ENCODE results near the gene TEX53. TPM values are rescaled to one million over a fixed set of nuclear protein-coding genes. Genes with fewer than 3 reads are reported as not detected.

TEX53 gene
- total and polyA plus RNA-seq, 2 of the 8 experiments (the other 6 are each of a cell fraction or from before 2014, with no cell fraction given): not detected

- Histone ChIP-seq H2BK15ac (ENCODE audit: low read length) (no peak overlapping the region), H2BK5ac (ENCODE audit: low read depth, low read length) (no peak overlapping the region), H2AK5ac (ENCODE audit: low read depth, low read length) (0 out of 2 replicates have a peak overlapping the region, but pooled peaks have one; percentile 11), H3K14ac (ENCODE audit: insufficient read length) (no peak overlapping the region), H3K36me3 (ENCODE audit: control insufficient read depth in 2 of 4, insufficient read depth in 4 of 4, low read length in 3 of 4) (no peaks in the 10 kb centered on the region), H3K9ac (replicated peaks in 1 of 4; ENCODE audit: extremely low read depth in 1 of 4, low read depth in 3 of 4, low read length in 3 of 4) (no peak overlapping the region), H2BK120ac (replicated peaks; ENCODE audit: low read depth, low read length) (no peak overlapping the region), H4K20me1 (replicated peaks in 1 of 2; ENCODE audit: control insufficient read depth in 1 of 2, insufficient read depth in 2 of 2, low read length in 2 of 2) (no peaks in the 10 kb centered on the region), H3K23ac (ENCODE audit: insufficient read length) (no peak overlapping the region), H3K4me3 (ENCODE audit: extremely low read depth in 1 of 4, insufficient read depth in 2 of 4, low read depth in 3 of 4, low read length in 4 of 4) (no peak overlapping the region), H3K56ac (replicated peaks; ENCODE audit: insufficient read length, low read depth, low read length) (no peak overlapping the region), H3K27ac (ENCODE audit: low read depth, low read length) (0 out of 2 replicates have a peak overlapping the region, but pooled peaks have one; percentile 3), H3K4ac (replicated peaks; ENCODE audit: insufficient read length, low read depth, low read length) (no peak overlapping the region), H4K5ac (ENCODE audit: insufficient read length, low read depth, low read length) (no peak overlapping the region), H3K79me1 (ENCODE audit: low read depth, low read length) (no peaks in the 10 kb centered on the region), H3K18ac (ENCODE audit: extremely low read depth, low read length) (no peak overlapping the region), H3K79me2 (ENCODE audit: control insufficient read depth in 1 of 2, insufficient read depth in 2 of 2, low read length in 2 of 2) (no peaks in the 10 kb centered on the region), H3K9me3 (ENCODE audit: insufficient read depth in 2 of 2, low read depth in 1 of 2, low read length in 1 of 2) (no peaks in the 10 kb centered on the region), H4K8ac (ENCODE audit: extremely low read depth, insufficient read depth, low read length) (no peak overlapping the region), H3K4me2 (ENCODE audit: insufficient read depth in 1 of 2, low read depth in 2 of 2, low read length in 2 of 2) (no peak overlapping the region), H2AFZ (ENCODE audit: low read length) (no peak overlapping the region), H3K23me2 (ENCODE audit: low read depth, low read length) (peaks cover 3% of the 10 kb centered on the region; the same call in 1 of the 2 replicates), H3K4me1 (replicated peaks in 1 of 4; ENCODE audit: control insufficient read depth in 3 of 4, insufficient read depth in 4 of 4, low read length in 3 of 4) (peaks cover 5 to 15% (median 11%) of the 10 kb centered on the region in 4 experiments), H4K91ac (replicated peaks; ENCODE audit: insufficient read length, low read length) (no peak overlapping the region), H3K27me3 (replicated peaks in 1 of 4; ENCODE audit: control insufficient read depth in 3 of 4, extremely low read depth in 1 of 4, insufficient read depth in 3 of 4, low read length in 3 of 4) (peaks cover 0 to 13% (median 7%) of the 10 kb centered on the region in 4 experiments; a peak in 5 of 7 replicates), H2BK12ac (ENCODE audit: low read depth, low read length) (no peak overlapping the region), H2BK20ac (ENCODE audit: low read length) (no peak overlapping the region)
- DNase-seq (ENCODE audit: low read depth in 1 of 2, low spot score in 2 of 2) (no peak), FAIRE-seq (no peak)
- 93% methylated on average over 6 of the region's 6 CpGs; no CpG with 5 or more reads in 1 of the 2 experiments for WGBS, 2 experiments (ENCODE audit: extremely low coverage in 1 of 2, insufficient coverage in 1 of 2, insufficient read length in 1 of 2, insufficient replicate concordance in 2 of 2, low coverage in 1 of 2, low lambda C conversion rate in 2 of 2, missing lambda C conversion rate in 1 of 2)
- POLR2A ChIA-PET (ENCODE audit: partially characterized antibody): interaction anchor here (1.0 to 16.2 kb wide), 2 partner anchors 8 to 18 kb away, joined by 3 to 218 read pairs; partner anchors contain the start of gene ATP6V1G1
- CTCF ChIA-PET (ENCODE audit: partially characterized antibody): interaction anchor here (1.0 to 3.1 kb wide), 3 partner anchors 45 to 70 kb away, joined by 3 to 14 read pairs (median 5); no protein-coding TSS in a partner anchor
- TF ChIP-seq JUND (IDR thresholded peaks at IDR 0.05; ENCODE audit: low read length) (no peak), POU5F1 (IDR thresholded peaks at IDR 0.05; ENCODE audit: low read depth, low read length) (no peak), SP2 (IDR thresholded peaks at IDR 0.05; ENCODE audit: low read length) (no peak), BRCA1 (IDR thresholded peaks at IDR 0.05; ENCODE audit: low read depth, low read length) (no peak), CBX8 (IDR thresholded peaks at IDR 0.05; ENCODE audit: borderline replicate concordance, low read depth, low read length) (no peak), SIX5 (IDR thresholded peaks at IDR 0.05; ENCODE audit: low read depth, low read length) (no peak), TCF12 (IDR thresholded peaks at IDR 0.05; ENCODE audit: low read depth, low read length) (no peak), CTCF (IDR thresholded peaks at IDR 0.05; ENCODE audit: control extremely low read depth in 1 of 3, insufficient read depth in 1 of 3, low read depth in 1 of 3, low read length in 3 of 3) (no peak), ATF3 (IDR thresholded peaks at IDR 0.05; ENCODE audit: insufficient read depth, low read depth, low read length) (no peak)
Measured at GRCh38 chr9:114607671-114608524, 49.7 kb downstream of the TEX53 start.

Data from H1 (cell line).